GM10248 (cell line): ENCODE data around the gene CFAP91.
A peak's percentile ranks its signal among the peaks of the same experiment; 100 is the strongest.

Experiments
- CTCF ChIA-PET: fragments of 300-600 bp; sonication (Branson Sonifier 250); formaldehyde crosslinking; extraction: SDS; loops from one replicate; lab custom pipeline; 2021; ENCODE audit warnings: antibody characterized with exemption; lab: Yijun Ruan, JAX
- POLR2A ChIA-PET: fragments of 350-650 bp; sonication (Branson Sonifier 250); formaldehyde crosslinking; extraction: SDS; loops from one replicate; lab custom pipeline; 2020; ENCODE audit warnings: antibody characterized with exemption; lab: Yijun Ruan, JAX
- DNase-seq: peaks from one replicate; pipeline ENCODE4 v3.0.0; 2012; ENCODE audit errors: extremely low spot score
- TF ChIP-seq, protein P1 (sequence below): IDR thresholded peaks from 2 replicates; pipeline ENCODE4 v1.5.1; 2012; ENCODE audit warnings: mild to moderate bottlenecking, low read depth; ENCODE audit errors: extremely low read depth, missing control alignments, control extremely low read depth

The CFAP91 gene

GRCh38 chr3:119690043-119690656 lies 12.7 kb upstream of the CFAP91 start:
- no peak for DNase-seq
- TF ChIP-seq, protein P1, sequence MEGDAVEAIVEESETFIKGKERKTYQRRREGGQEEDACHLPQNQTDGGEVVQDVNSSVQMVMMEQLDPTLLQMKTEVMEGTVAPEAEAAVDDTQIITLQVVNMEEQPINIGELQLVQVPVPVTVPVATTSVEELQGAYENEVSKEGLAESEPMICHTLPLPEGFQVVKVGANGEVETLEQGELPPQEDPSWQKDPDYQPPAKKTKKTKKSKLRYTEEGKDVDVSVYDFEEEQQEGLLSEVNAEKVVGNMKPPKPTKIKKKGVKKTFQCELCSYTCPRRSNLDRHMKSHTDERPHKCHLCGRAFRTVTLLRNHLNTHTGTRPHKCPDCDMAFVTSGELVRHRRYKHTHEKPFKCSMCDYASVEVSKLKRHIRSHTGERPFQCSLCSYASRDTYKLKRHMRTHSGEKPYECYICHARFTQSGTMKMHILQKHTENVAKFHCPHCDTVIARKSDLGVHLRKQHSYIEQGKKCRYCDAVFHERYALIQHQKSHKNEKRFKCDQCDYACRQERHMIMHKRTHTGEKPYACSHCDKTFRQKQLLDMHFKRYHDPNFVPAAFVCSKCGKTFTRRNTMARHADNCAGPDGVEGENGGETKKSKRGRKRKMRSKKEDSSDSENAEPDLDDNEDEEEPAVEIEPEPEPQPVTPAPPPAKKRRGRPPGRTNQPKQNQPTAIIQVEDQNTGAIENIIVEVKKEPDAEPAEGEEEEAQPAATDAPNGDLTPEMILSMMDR = peak; percentile 23
- ChIA-PET POLR2A (no interaction called here), CTCF (interaction anchor here (0.7 to 11.9 kb wide), 9 partner anchors 10 to 806 kb away, joined by 3 to 128 read pairs (median 5); partner anchors contain the start of genes COX17 and TMEM39A)

DNA sequence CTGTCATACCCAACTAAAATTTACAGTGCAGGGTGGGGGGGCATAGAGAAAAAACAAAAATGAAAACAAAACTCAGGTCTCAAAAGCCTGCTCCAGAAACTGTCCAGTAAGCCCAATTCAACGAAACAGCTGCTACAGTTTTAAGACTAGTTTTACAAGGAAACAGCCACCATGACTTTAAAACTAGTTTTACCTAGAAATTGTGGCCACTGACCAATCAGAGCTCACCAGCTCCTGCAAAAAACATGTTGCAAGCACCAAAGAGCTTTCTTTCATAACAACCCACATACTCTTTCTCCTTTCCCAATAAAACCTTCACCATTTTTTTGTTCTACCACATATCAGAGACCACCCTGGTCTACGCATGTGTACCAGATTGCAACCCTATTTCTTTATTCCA lies 7.3 kb upstream of the CFAP91 start:
- ChIA-PET POLR2A (no interaction called here), CTCF (interaction anchor here (0.7 to 11.9 kb wide), 6 partner anchors 8 to 479 kb away, joined by 3 to 128 read pairs (median 3); partner anchors contain the start of gene COX17)
- DNase-seq = no peak
- TF ChIP-seq, protein P1 = no peak

DNA sequence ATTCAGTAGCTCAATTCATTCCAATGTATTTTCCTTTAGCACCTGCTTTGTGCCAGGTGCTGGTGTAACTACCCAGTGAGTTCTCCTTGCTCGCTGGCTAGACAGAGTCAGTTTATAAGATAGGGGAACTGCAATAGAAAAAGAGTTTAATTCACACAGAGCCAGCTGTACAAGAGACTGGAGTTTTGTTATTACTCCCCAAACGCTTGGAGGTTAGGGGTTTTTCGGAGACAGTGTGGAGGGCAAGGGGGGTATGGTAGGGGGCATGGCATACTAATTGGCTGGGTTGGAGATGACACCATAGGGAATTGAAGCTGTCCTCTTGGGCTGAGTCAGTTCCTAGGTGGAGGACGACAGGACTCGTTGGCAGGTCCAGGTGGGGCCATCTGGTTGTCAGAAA lies 5.4 kb upstream of the CFAP91 start:
- ChIA-PET CTCF (interaction anchor here (1.5 to 11.9 kb wide), 3 partner anchors 17 to 26 kb away, joined by 3 to 128 read pairs (median 6); partner anchors contain the start of gene COX17), POLR2A (no interaction called here)
- DNase-seq = no peak
- TF ChIP-seq, protein P1 = no peak

DNA sequence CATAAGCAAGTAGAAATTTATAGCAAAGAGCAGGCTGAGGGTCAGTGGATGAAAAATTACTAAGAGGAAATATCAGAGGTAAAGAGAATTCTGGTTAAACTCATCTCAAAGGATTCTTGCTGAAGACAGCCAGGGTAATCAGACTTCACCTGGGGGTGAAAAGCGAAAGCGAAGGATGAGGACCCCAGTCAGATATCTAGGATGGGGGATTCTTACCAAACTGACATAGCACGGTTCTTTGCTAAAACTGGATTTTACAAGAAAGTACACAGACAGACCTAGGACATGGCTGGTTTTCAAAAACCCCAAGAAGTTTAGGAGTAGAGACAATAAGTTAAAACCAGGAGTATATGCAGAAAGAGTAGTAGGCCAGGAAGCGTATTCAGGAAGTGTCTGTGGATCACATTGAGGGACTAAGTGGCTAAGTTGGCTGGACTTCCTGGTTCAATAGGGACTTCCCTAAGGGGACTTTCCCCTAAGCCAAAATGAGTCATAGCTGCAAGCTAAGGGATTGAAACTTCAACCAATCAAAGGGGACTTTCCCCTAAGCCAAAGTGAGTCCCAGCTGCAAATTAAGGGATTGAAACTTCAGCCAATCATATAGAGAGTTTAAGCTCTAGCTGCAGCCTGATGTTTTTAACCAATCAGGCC lies 2.4 kb upstream of the CFAP91 start:
- ChIA-PET POLR2A (no interaction called here), CTCF (interaction anchor here (1.4 to 3.1 kb wide), 3 partner anchors 8 to 19 kb away, joined by 3 to 9 read pairs (median 5); no protein-coding TSS in a partner anchor)
- DNase-seq = peak; percentile 30
- TF ChIP-seq, protein P1 = no peak

DNA sequence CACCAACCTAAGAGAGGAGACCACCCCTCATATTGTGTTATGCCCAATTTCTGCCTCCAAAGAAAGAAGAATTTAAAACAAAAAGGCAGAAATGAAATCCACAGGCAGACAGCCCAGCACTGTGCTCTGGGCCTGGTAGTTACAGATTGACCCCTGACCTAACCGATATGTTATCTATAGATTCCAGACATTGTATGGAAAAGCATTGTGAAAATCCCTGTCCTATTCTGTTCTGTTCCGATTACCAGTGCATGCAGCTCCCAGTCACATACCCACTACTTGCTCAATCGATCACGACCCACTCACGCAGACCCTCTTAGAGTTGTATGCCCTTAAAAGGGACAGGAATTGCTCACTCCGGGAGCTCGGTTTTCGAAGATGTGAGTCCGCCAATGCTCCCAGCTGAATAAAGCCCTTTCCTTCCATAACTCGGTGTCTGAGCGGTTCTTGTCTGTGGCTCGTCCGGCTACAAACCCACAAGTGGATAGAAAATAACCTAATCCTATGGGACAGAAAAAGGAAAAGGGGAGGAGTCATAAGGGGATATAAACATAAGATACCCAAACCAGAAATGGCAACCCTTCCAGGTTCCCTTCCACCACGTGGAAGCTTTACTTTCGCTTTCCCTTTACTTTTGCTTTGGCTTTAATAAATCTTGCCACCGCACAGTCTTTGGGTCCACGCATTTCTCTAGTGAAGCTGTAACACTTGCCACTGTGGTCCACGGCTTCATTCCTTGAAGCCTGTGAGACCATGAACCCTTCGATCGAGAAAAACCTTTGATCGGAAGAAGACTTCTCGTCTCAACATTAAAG lies 1.7 kb upstream of the CFAP91 start:
- TF ChIP-seq, protein P1 = no peak
- DNase-seq = no peak
- POLR2A ChIA-PET = no interaction called here
- CTCF ChIA-PET = interaction anchor here (1.4 to 3.1 kb wide), 3 partner anchors 9 to 20 kb away, joined by 3 to 9 read pairs (median 5); no protein-coding TSS in a partner anchor
